Measurements from ENCODE around the gene LDB3.

GRCh38 chr10:86705905-86706304 lies 37.6 kb downstream of the LDB3 start:
- no peak for TF ChIP-seq CTCF (conservative IDR thresholded peaks at IDR 0.05; ENCODE audit: low read depth, low read length)
- no peak for TF ChIP-seq EZH2 (IDR thresholded peaks at IDR 0.05; ENCODE audit: low read length, unreplicated experiment)
- TF ChIP-seq EZH2phosphoT487 (IDR thresholded peaks at IDR 0.05; ENCODE audit: borderline replicate concordance, low read length): no peak
